Fibroblast of villous mesenchyme (primary cell): ENCODE measurements around the gene BMP2. TPM values are rescaled to one million over a fixed set of nuclear protein-coding genes. Genes with fewer than 3 reads are reported as not detected.

ENCODE experiments used
- DNase-seq: peaks from one replicate; pipeline ENCODE4 v3.0.0-alpha.2; 2010; ENCODE audit warnings: low read depth
- H3K4me3 ChIP-seq: 2 replicates; pipeline ENCODE4 v1.5.1; 2011; ENCODE audit warnings: low read depth, mild to moderate bottlenecking, low read length
- total RNA-seq: library from RNA; depleted of rRNA; stranded (reverse); fragments of >200 nt; gene quantifications from 2 replicates; pipeline ENCODE4 v1.2.3, GENCODE V29; 2012
- TF ChIP-seq, protein P1 (sequence below): IDR thresholded peaks from 2 replicates; pipeline ENCODE4 v1.5.1; 2012; ENCODE audit warnings: low read depth, mild to moderate bottlenecking, low read length; ENCODE audit not compliant: insufficient read depth

The BMP2 gene
- total RNA-seq, 1 donor, result 4.3 TPM

DNA sequence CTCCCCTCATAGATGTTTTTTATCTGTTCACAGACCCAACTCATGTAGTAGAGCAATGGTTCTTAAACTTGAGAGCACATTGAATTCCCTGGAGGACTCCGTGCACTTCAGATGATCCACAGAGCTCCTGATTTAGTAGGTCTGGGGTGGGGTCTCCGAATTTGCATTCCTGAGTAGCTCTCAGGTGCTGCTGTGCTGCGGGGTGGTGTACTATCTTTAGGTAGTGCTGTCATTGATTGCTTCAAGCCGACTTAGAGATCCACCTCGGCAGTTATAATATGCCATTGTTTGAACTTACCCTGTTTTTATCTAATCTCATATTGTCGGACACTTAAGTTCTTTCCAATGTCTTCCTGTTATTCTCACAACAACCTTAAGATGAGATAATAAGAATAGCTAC lies 45.0 kb downstream of the BMP2 start:
- TF ChIP-seq, protein P1, sequence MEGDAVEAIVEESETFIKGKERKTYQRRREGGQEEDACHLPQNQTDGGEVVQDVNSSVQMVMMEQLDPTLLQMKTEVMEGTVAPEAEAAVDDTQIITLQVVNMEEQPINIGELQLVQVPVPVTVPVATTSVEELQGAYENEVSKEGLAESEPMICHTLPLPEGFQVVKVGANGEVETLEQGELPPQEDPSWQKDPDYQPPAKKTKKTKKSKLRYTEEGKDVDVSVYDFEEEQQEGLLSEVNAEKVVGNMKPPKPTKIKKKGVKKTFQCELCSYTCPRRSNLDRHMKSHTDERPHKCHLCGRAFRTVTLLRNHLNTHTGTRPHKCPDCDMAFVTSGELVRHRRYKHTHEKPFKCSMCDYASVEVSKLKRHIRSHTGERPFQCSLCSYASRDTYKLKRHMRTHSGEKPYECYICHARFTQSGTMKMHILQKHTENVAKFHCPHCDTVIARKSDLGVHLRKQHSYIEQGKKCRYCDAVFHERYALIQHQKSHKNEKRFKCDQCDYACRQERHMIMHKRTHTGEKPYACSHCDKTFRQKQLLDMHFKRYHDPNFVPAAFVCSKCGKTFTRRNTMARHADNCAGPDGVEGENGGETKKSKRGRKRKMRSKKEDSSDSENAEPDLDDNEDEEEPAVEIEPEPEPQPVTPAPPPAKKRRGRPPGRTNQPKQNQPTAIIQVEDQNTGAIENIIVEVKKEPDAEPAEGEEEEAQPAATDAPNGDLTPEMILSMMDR, result no peak
- no peak for DNase-seq
- H3K4me3 ChIP-seq, result no peak overlapping the region

DNA sequence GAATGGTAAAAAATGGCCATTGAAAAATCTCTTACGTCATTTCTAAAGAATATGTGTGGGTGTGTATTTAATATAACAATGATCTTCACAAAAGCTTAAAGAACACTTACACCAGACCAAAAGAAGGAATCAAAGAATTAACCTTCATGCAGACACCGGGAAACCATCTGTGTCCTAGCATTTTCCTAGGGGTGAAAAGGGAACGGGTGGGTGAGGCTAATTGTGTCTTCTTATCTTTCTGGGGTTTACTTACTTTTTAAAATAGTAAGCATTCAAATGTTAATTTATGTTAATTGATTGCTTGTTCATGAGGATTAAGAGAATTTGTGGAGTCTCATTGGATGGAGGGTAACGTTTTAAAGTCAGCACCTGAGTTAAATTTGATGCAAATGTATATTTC lies 47.5 kb downstream of the BMP2 start:
- DNase-seq, result no peak
- H3K4me3 ChIP-seq, result no peak overlapping the region
- TF ChIP-seq, protein P1, result no peak

DNA sequence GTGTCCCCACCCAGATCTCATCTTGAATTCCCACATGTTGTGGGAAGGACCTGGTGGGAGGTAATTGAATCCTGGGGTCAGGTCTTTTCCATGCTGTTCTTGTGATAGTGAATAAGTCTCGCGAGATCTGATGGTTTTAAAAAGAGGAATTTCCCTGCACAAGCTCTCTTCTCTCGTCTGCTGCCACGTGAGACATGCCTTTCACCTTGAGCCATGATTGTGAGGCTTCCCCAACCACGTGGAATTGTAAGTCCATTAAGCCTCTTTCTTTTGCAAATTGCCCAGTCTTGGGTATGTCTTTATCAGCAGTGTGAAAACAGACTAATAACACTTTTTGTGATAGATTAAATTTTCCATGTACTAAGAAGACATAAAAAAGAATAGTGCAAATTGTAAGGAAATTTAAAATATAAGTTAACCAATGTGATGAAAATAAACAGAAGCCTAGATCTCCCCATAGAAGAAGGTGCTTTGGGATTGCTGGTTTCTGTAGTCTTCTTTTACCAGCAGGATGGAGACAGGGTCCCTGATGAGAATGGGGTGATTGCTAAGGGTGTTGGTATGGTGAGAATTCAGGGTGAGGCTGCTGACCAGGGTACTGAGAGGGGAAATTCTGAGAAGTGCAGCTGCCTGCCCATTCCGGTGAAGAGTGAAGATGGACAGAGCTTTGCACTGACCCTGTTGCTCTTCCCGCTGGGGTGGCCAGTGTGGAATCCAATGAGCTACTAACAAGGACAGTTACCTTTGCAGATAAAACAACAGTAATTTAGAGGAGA lies 50.7 kb downstream of the BMP2 start:
- no peak for DNase-seq
- no peak overlapping the region for H3K4me3 ChIP-seq
- TF ChIP-seq, protein P1, result no peak

DNA sequence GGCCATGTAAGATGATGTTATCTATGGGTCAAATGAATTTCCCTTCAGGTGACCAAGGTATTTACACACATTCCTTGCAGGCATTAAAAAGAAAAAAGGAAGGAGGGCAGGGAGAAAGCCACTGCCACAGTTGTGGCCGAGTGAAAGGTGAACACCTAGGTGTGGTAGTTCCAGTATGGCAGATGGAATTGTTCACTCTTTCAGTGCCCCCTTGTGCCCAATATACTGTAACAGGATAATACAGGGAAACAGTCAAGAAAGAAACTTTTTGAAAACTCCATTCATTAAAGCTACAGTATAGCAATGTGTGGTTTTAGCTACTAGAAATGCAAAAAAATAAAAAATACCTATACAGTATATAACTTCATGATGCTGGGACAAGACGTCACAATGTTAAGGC lies 52.1 kb downstream of the BMP2 start:
- peak; percentile 10 for DNase-seq

DNA sequence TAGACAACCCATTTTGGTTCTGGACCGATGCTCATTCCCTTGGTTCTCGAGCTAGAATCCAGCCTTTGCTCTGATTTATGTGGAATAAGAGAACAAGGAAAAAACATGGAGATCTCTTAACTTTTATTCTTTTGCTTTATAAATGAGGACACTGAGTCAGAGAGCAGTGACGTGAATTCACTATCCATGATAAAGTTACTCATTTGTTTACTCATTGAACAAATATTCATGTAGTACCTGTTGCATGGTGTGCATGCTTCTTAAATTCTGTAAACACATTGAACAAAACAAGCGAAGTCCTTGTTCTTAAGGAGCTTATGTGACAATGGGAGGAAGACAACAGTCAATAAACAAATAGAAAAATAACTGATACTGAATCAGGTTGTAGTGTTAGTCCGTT lies 56.9 kb downstream of the BMP2 start:
- TF ChIP-seq, protein P1, result no peak
- DNase-seq, result no peak
- no peak overlapping the region for H3K4me3 ChIP-seq

More for the DNA sequence above, 52.1 kb downstream of the BMP2 start:
- TF ChIP-seq, protein P1, result peak; percentile 20
- H3K4me3 ChIP-seq, result no peak overlapping the region

DNA sequence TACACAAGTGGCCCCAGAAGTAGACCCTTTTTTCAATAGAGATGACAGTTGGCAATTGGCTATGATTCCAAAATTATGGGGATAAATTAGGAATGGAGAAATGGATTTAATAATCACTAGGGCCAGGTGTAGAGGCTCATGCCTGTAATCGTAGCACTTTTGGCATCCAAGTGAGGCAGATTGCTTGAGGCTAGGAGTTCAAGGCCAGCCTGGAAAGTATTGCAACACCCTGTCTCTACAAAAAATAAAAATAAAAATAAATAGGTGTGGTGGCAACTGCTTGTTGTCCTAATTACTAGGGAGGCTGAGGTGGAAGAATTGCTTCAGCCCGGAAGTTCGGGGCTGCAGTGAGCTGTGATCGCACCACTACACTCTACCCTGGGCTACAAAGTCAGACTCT lies 60.0 kb downstream of the BMP2 start:
- TF ChIP-seq, protein P1, result no peak
- no peak overlapping the region for H3K4me3 ChIP-seq
- DNase-seq, result no peak
